GM18517 (cell line): Measurements from ENCODE around the gene UBAP1.
"Not testable (repeated sequence)": the region's sequence is repeated elsewhere in the genome, so short reads cannot be mapped to it uniquely, and the experiment has no call there.

Experiments
- ATAC-seq: cut with Tn5 transposase; IDR thresholded peaks from one replicate; pipeline ENCODE4 v1.9.1; 2021; ENCODE audit warnings: mild to moderate bottlenecking, moderate library complexity; ENCODE audit not compliant: unreplicated experiment

The UBAP1 gene

DNA sequence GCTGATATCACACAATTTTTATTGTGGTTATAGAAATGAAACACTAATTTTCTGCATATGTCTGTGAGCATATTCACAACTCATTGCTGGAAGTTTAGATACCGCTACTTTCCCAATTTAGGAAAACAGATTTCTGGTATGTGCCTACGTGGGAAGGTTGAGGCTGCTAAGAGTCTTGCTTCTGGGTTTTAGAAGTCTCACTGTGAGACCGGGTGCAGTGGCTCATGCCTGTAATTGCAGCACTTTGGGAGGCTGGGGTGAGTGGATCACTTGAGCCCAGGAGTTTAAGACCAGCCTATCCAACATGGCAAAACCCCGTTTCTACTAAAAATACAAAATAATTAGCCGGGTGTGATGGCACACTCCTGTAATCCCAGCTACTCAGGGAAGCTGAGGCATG is 39.6 kb downstream of the UBAP1 start:
- ATAC-seq = no peak

DNA sequence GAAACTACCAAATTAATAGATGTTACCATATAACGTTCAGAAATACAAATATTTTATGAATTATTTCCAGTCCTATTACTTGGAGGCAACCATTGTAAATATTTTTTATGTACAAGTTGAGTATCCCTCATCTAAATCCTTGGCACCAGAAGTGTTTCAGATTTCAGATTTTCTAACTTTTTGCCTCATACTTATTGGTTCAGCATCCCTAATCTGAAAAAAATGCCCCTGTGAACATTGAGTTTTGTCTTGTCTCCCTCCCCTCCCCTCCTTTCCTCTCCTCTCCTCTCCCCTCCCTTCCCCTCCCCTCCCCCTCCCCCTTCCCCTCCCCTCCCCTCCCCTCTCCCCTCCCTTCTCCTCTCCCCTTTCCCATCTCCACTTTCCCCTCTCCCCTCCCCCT is 40.6 kb downstream of the UBAP1 start:
- ATAC-seq = no peak

GRCh38 chr9:34220218-34220617 is 41.4 kb downstream of the UBAP1 start:
- no peak for ATAC-seq

DNA sequence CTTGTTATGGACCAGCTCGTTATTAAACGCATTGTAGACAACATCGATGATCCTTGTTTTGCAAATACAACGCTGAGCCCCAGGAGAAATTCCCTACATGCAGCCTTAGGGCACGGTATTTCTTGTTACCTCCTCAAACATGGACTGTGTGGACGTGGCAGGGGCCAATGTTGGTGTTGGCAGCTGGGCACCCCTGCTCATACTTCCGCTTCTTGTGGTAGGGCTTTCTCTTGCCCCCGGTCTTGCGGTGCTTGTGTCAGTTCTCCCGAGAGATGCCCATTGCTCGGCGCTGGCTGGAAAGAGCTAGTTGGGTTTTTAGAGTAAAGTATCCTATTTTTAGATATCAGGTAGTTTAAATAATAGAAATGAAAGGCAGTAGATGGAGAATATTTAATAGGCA is 45.5 kb downstream of the UBAP1 start:
- ATAC-seq = no peak

- not testable (repeated sequence) for ATAC-seq
Measured at GRCh38 chr9:34226144-34226760, 47.4 kb downstream of the UBAP1 start.

DNA sequence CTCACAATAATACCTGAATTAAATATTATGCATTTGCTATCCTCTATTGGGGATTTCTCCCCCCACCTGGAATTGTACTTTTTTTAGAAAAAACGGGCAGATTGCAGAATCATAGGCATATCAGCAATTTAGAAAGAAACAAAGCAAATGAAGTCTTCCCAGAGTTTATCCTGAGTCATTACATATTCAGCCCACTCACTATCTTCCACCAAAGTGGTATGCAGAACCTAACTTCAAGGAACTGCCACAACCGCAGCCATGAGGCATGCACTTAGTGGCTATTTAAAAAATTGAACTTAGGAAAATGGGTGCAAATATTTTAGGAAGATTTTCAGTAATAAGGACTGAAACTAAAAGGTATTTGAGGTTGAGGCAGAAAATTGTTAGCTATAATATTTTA is 48.6 kb downstream of the UBAP1 start:
- no peak for ATAC-seq

DNA sequence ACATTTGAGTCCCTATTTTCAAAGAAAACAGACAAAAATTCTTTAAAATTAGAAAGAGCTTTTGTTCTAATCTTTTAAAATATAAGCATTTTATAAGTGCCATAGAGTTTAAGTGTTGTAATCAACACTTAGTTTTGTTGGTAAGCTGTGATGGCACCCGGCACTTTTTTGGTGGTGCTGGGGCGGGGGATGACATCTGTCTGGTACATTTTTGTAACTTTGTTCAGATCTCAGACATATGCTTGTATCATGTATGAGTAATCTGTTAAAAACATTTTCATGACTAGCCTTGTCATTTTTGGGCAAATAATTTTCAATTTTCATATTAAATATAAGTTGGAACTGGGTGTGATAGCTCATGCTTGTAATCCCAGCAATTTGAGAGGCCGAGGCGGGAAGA is 51.7 kb downstream of the UBAP1 start:
- no peak for ATAC-seq

DNA sequence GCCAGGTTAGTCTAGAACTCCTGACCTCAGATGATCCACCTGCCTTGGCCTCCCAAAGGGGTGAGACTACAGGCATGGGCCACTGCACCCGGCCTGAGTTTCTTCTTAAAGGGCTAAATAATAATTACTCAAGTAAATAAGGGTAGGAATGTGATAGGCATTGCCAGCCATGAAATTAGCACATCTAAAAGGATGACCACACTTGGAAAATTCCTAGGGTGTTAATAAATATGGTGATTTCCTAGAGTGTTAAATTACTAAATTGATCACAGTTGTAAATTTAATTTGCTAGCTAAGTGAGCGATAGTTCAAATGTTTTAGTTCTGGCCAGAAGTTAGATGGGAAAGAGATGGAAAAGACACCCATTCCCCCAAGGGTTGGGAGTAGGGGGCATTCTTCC is 53.4 kb downstream of the UBAP1 start:
- ATAC-seq = no peak

DNA sequence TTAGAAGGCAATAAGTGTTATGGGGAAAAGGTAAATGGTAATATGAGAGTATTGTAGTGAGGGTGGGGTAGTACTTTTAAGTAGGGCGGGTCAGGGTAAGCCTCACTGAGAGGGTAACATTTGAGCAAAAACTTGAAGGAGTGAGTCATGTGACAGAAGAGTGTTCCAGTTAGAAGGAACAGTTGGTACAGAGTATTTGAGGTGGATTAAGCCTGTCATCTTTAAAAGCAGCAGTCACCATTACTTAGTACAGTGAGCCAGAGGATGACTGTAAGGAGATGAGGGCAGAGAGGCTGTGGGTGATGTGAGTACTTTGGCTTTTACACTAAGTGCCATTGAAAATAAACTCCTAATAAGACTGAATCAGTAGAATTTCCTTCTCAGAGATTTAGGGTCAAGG is 54.8 kb downstream of the UBAP1 start:
- ATAC-seq = no peak

DNA sequence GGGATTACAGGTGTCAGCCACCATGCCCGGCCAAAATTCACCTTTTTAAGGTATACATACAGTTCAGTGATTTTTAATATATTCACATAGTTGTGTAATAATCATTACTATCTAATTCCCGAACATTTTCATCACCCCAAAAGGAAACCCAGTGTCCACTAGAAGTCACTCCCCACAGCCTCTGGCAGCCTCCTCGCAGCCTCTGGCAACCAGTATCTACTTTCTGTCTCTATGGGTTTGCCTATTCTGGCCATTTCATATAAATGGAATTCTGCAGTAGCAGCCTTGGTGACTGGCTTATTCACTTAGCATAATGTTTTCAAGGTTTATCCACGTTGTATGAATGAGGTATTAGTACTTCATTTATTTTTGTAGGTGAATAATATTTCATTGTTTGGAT is 59.0 kb downstream of the UBAP1 start:
- no peak for ATAC-seq

DNA sequence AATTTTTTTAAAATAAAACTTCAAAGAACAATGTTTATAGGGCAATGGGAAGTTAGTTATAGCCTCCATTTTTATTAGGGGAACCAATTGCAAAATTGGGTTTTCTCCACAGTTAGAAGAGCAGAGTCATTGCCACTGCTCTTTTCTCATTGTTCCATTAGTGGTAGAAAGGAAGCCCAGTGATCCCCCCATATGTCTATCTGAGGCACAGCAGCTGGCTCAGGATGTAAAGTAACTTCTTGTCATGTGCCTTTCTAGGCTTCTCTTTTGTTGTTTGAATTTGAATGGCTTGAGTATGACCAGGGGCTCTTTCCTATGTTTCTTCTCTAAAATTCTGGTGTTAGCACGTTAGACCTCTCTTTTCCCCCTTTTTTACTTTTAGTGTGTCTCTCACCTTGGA is 61.2 kb downstream of the UBAP1 start:
- no peak for ATAC-seq

- ATAC-seq = no peak
Measured at GRCh38 chr9:34242830-34243229, 64.0 kb downstream of the UBAP1 start.

DNA sequence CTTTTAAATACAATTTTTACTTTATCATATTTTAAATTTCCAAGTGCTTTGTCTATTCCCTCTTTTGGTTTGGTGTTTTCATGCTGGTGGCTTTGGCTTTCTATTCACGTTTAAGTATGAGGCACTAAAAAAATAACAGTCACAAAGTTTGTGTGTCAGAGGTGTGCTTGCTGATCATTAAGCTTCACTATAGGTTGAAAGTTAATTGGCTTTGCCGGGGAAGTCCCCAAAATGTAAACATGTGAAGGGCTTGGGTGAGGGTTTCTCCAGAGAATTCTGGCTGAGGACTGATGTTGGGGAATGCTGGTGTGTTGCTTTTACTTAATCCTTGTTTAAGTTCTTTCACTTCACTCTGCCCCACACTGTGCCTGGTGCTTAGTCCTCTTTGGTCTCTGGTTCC is 66.4 kb downstream of the UBAP1 start:
- ATAC-seq = not testable (repeated sequence)

- ATAC-seq = no peak
Measured at GRCh38 chr9:34246453-34246852, 67.6 kb downstream of the UBAP1 start.

GRCh38 chr9:34247782-34248181 is 68.9 kb downstream of the UBAP1 start:
- not testable (repeated sequence) for ATAC-seq

DNA sequence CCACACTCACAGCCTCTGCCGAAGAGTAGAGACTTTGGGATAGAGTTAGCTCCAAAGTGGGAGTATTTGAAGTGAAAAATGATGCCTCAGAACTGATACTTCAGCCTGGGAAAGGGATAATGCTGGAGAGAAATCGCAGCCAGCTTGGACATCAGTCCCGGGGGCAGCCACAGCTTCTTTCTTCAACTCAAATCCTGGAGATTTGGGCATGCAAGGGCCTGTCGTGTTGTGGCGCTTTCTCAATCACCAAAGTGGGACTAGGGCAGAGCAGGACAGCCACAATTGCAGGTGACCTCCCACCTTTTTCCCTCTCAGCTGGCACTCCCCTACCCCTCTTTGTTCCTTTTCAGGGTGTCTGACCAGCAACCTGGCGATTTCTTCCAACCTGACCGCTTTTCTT is 70.4 kb downstream of the UBAP1 start:
- ATAC-seq = no peak

GRCh38 chr9:34250721-34251120 is 71.9 kb downstream of the UBAP1 start:
- ATAC-seq = no peak

DNA sequence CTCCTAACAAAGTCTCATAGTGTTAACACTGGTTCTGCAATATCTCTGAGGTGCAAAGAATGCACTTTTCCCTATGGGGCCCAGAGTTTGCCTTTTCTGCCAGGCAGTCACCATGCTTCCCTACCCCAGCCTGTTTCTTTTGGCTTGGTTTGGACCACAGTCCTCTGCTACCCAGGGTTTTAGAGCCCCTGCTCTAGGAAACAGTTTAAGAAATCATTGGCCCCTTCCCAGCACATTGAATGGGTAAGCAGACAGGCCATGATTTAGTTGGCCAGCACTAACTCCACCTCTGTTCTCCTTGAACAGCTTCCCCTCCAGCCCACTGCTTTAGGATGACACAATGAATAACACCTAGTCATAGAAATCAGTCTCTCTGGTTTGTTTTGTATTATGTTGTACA is 73.2 kb downstream of the UBAP1 start:
- no peak for ATAC-seq

DNA sequence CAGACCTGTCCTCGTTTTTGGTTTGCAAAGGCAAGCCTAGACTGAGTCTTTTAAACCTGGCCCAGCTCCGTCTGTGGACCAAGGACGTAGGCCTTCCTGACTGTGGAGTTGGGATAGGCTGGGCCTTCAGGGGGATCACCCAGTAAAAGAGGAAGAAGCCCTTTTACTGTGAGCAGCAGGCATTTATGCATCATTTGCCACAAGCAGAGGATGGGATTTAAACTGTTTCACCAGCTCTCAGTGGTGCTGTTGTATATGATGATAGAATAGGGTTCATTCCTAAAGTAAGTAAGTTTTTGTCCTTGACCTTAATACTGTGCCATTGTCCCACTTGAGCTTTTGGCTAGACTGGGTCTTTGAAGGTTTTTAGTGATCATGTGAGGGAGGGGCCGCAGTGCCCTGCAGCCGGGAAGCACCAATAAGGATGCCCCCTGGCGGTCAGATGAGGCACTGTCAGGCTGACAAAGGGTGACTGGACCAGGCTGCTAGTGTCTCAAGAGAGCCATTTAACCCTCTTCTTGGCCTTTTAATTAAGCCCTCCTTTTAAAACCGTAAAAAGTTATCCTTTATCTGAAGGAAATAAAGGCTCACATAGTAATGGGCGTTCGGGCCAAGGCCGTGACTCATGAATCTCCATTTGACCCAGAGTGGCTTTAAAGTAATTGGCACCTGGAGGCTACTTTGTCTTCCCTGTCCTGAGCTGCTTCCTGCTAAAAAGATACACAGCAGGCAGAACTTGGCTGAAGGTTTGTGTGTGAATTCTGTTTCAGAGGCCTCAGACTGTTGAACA is 74.0 kb downstream of the UBAP1 start:
- peak; percentile 55 for ATAC-seq

- ATAC-seq = no peak
Measured at GRCh38 chr9:34253460-34253837, 74.6 kb downstream of the UBAP1 start.

- ATAC-seq = no peak
Measured at GRCh38 chr9:34254141-34254913, 75.5 kb downstream of the UBAP1 start.
